ENCODE data around the gene ELN.

GRCh38 chr7:74009719-74010118 lies 18.3 kb upstream of the ELN start:
- TF ChIP-seq CTCF (IDR thresholded peaks at IDR 0.05; ENCODE audit: low read depth, low read length) (no peak), EZH2phosphoT487 (IDR thresholded peaks at IDR 0.05; ENCODE audit: low read depth) (no peak)
